ENCODE data around the gene BTBD9. TPM values are rescaled to one million over a fixed set of nuclear protein-coding genes. Genes with fewer than 3 reads are reported as not detected.

Gene BTBD9
- polyA plus RNA-seq, 2 of the 4 experiments (the other 2 are of a cell fraction): 2.3 to 4.6 TPM

- POLR2A ChIA-PET: no interaction called here
- ATAC-seq (no peak), DNase-seq (ENCODE audit: low read depth in 1 of 2, low spot score in 1 of 2) (no peak), FAIRE-seq (no peak)
- Histone ChIP-seq H3K9me3 (no peaks in the 10 kb centered on the region), H3K27ac (no peak overlapping the region), H3K4me1 (0 out of 3 replicates have a peak, but pooled peaks cover 6% of the 10 kb centered on the region), H3K4me2 (no peak overlapping the region), H3K4me3 (no peak overlapping the region)
- CTCF ChIA-PET: no interaction called here
- TF ChIP-seq KDM5A (IDR thresholded peaks at IDR 0.05) (no peak), MAX (IDR thresholded peaks at IDR 0.05) (no peak), NFE2L2 (conservative IDR thresholded peaks at IDR 0.05; ENCODE audit: low read length) (no peak), NR3C1 (IDR thresholded peaks at IDR 0.05) (no peak), RCOR1 (IDR thresholded peaks at IDR 0.05; ENCODE audit: low read depth, low read length) (no peak), ZNF302 (CRISPR knock-in tag; IDR thresholded peaks at IDR 0.05) (no peak), JUNB (IDR thresholded peaks at IDR 0.05) (no peak), RAD21 (conservative IDR thresholded peaks at IDR 0.05 in 1 of 2, IDR thresholded peaks at IDR 0.05 in 1 of 2) (peak in 1 of 2 experiments; percentile 36; a peak in 2 of 5 replicates)
- TF ChIP-seq, protein P1, sequence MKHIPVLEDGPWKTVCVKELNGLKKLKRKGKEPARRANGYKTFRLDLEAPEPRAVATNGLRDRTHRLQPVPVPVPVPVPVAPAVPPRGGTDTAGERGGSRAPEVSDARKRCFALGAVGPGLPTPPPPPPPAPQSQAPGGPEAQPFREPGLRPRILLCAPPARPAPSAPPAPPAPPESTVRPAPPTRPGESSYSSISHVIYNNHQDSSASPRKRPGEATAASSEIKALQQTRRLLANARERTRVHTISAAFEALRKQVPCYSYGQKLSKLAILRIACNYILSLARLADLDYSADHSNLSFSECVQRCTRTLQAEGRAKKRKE (CRISPR knock-in tag; IDR thresholded peaks at IDR 0.05; ENCODE audit: low read depth): no peak
- WGBS (ENCODE audit: missing lambda C conversion rate): 36% methylated on average over 2 of the region's 2 CpGs
Observed at GRCh38 chr6:38234141-38234540, 405.6 kb downstream of the BTBD9 start.

DNA sequence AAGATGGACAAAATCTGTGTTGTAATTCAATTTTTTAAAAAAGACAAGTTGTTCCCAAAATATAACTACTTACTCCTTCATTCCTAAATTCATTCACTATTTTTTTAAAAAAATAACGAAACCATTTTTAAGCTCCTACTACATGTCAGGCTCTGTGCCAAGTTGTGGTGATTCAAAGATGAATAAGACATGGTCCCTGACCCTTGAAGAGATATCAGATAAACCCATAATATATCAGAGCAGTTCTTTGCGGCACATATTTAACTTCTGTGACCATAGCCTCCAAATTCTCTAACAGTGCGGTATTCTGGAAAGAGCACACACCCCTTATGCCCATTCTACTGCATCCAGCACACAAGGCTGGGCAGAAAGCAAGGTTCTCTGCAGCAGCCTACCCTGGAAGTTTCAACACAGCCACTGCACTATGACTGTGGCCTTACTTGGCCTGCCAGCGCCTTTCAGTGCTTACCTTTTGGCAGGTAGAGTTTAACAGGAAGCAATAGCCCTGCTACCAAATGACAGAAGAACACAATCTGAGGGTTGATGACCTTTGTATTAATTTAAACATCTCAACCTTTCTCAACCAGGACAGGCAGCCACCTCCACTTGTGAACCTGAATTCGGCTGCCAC lies 406.5 kb downstream of the BTBD9 start:
- H3K27ac ChIP-seq: no peak overlapping the region
- no peak overlapping the region for H3K4me3 ChIP-seq
- POLR2A ChIA-PET: no interaction called here
- no peak for DNase-seq (ENCODE audit: low read depth in 1 of 2, low spot score in 1 of 2)
- CTCF ChIA-PET: interaction anchor here (0.9 kb wide), 1 partner anchor 10 kb away, joined by 3 read pairs; no protein-coding TSS in a partner anchor
- H3K4me2 ChIP-seq: no peak overlapping the region
- 0 out of 3 replicates have a peak, but pooled peaks cover 6% of the 10 kb centered on the region for H3K4me1 ChIP-seq
- FAIRE-seq: no peak
- TF ChIP-seq HOXA7 (CRISPR knock-in tag; IDR thresholded peaks at IDR 0.05) (no peak), ZNF302 (CRISPR knock-in tag; IDR thresholded peaks at IDR 0.05) (no peak), HDAC2 (IDR thresholded peaks at IDR 0.05) (no peak), ESRRA (IDR thresholded peaks at IDR 0.05; ENCODE audit: borderline replicate concordance, low read length) (no peak), ZSCAN20 (CRISPR knock-in tag; IDR thresholded peaks at IDR 0.05) (no peak), PHF8 (IDR thresholded peaks at IDR 0.05; ENCODE audit: borderline replicate concordance, low read depth) (no peak), POLR2AphosphoS2 (conservative IDR thresholded peaks at IDR 0.05; ENCODE audit: low read length) (no peak), MAZ (IDR thresholded peaks at IDR 0.05; ENCODE audit: borderline replicate concordance, low read depth, low read length) (no peak), CBX2 (IDR thresholded peaks at IDR 0.05; ENCODE audit: borderline replicate concordance, low read depth) (no peak), HEYL (CRISPR knock-in tag; IDR thresholded peaks at IDR 0.05) (no peak)
- TF ChIP-seq, protein P2, sequence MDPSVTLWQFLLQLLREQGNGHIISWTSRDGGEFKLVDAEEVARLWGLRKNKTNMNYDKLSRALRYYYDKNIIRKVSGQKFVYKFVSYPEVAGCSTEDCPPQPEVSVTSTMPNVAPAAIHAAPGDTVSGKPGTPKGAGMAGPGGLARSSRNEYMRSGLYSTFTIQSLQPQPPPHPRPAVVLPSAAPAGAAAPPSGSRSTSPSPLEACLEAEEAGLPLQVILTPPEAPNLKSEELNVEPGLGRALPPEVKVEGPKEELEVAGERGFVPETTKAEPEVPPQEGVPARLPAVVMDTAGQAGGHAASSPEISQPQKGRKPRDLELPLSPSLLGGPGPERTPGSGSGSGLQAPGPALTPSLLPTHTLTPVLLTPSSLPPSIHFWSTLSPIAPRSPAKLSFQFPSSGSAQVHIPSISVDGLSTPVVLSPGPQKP (IDR thresholded peaks at IDR 0.05; ENCODE audit: low read depth, low read length): no peak
- WGBS (ENCODE audit: missing lambda C conversion rate): 61% methylated on average over 5 of the region's 5 CpGs
- ATAC-seq: no peak
- H3K9me3 ChIP-seq: no peaks in the 10 kb centered on the region

DNA sequence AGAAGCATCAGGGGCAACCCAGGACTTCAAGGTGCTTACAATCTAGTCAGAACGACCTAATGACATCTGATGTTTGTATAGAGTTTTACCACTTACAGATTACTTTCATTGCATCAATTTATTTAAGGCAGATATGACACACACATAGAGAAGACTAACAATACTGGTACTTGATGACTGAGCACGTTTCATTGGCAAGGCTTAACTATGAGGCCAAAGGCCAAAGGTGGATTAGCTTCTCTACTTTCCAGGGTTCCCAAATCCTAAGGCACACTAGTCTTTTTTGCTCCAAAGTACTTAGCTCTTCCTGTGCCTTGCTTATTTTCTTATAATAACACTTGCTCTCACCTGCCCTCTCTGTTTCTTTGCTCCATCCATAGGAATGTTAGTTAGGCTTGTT lies 414.0 kb downstream of the BTBD9 start:
- DNase-seq (ENCODE audit: low read depth in 1 of 2, low spot score in 1 of 2): no peak
- Histone ChIP-seq H3K9me3 (no peaks in the 10 kb centered on the region), H3K4me2 (no peak overlapping the region), H3K4me3 (no peak overlapping the region), H3K4me1 (no peaks in the 10 kb centered on the region), H3K27ac (no peak overlapping the region)
- ChIA-PET POLR2A (no interaction called here), CTCF (no interaction called here)
- 5% methylated on average over 2 of the region's 2 CpGs for WGBS (ENCODE audit: missing lambda C conversion rate)
- FAIRE-seq: no peak
- no peak for TF ChIP-seq CBX2 (IDR thresholded peaks at IDR 0.05; ENCODE audit: borderline replicate concordance, low read depth)
- ATAC-seq: no peak

Measured in A549 (cell line).